Measurements from ENCODE around the gene PSMC3IP.
"Not testable (repeated sequence)": the region's sequence is repeated elsewhere in the genome, so short reads cannot be mapped to it uniquely, and the experiment has no call there.

PSMC3IP gene

DNA sequence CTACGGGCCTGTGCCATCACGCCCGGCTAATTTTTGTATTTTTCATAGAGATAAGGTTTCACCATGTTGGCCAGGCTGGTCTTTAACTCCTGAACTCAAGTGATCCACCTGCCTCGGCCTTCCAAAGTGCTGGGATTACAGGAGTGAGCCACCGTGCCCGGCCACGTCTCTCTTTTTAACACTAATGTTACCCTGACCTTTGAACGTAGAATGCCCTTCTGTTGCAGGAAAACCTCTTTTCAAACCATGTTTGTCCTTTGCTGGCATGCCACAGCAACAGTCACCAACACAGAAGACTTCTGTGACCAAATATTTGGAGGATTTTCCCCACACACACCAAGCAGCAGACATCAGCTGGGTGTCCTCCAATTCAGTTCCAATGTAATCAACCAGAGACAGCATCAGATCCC, 32.6 kb downstream of the PSMC3IP start:
- Histone ChIP-seq H2BK12ac (ENCODE audit: low read length in 2 of 2) (no peak overlapping the region), H3K9me3 (ENCODE audit: control insufficient read depth, low read length) (no peaks in the 10 kb centered on the region), H3K4me3 (ENCODE audit: insufficient read depth in 1 of 2, low read depth in 1 of 2, low read length in 2 of 2) (no peak overlapping the region), H3K14ac (ENCODE audit: low read length in 2 of 2) (no peak overlapping the region), H3K27me3 (ENCODE audit: control insufficient read depth in 1 of 2, insufficient read depth in 1 of 2, low read length in 2 of 2) (peaks cover 0 to 5% of the 10 kb centered on the region in 2 experiments), H3K23ac (ENCODE audit: low read length in 2 of 2) (no peak overlapping the region), H3K4me1 (ENCODE audit: control insufficient read depth, insufficient read depth, low read depth, low read length) (peaks cover 12% of the 10 kb centered on the region), H2BK5ac (ENCODE audit: low read depth, low read length, poor library complexity, severe bottlenecking) (no peak overlapping the region), H2AK5ac (ENCODE audit: low read length, severe bottlenecking) (no peak overlapping the region), H3K79me1 (replicated peaks; ENCODE audit: low read length, poor library complexity, severe bottlenecking) (peaks cover 15% of the 10 kb centered on the region), H2AFZ (ENCODE audit: low read depth, low read length) (no peak overlapping the region), H3K27ac (ENCODE audit: low read length, poor library complexity, severe bottlenecking) (no peak overlapping the region), H3K18ac (ENCODE audit: low read depth in 1 of 2, low read length in 2 of 2) (no peak overlapping the region), H3K36me3 (ENCODE audit: control insufficient read depth in 1 of 2, insufficient read depth in 2 of 2, low read depth in 1 of 2, low read length in 2 of 2) (peaks cover 44 to 51% of the 10 kb centered on the region in 2 experiments), H2BK120ac (ENCODE audit: low read depth, low read length) (no peak overlapping the region), H2BK15ac (ENCODE audit: low read depth, poor library complexity, severe bottlenecking) (no peak overlapping the region), H3K4me2 (ENCODE audit: low read length, poor library complexity, severe bottlenecking) (no peak overlapping the region), H3K4ac (ENCODE audit: low read depth in 1 of 2, low read length in 2 of 2) (no peak overlapping the region), H4K8ac (ENCODE audit: low read length) (no peak overlapping the region), H4K91ac (ENCODE audit: low read length) (no peak overlapping the region), H3K9ac (ENCODE audit: low read length) (no peak overlapping the region)
- 79% methylated on average over 8 of the region's 8 CpGs for WGBS
- DNase-seq, result no peak

DNA sequence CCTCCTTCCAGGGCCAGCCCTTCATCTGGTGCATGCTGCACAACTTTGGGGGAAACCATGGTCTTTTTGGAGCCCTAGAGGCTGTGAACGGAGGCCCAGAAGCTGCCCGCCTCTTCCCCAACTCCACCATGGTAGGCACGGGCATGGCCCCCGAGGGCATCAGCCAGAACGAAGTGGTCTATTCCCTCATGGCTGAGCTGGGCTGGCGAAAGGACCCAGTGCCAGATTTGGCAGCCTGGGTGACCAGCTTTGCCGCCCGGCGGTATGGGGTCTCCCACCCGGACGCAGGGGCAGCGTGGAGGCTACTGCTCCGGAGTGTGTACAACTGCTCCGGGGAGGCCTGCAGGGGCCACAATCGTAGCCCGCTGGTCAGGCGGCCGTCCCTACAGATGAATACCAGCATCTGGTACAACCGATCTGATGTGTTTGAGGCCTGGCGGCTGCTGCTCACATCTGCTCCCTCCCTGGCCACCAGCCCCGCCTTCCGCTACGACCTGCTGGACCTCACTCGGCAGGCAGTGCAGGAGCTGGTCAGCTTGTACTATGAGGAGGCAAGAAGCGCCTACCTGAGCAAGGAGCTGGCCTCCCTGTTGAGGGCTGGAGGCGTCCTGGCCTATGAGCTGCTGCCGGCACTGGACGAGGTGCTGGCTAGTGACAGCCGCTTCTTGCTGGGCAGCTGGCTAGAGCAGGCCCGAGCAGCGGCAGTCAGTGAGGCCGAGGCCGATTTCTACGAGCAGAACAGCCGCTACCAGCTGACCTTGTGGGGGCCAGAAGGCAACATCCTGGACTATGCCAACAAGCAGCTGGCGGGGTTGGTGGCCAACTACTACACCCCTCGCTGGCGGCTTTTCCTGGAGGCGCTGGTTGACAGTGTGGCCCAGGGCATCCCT, 34.1 kb downstream of the PSMC3IP start:
- no peak overlapping the region for H3K4me2 ChIP-seq (ENCODE audit: low read length, poor library complexity, severe bottlenecking)
- no peak overlapping the region for H2AFZ ChIP-seq (ENCODE audit: low read depth, low read length)
- peaks cover 17% of the 10 kb centered on the region for H3K79me1 ChIP-seq (replicated peaks; ENCODE audit: low read length, poor library complexity, severe bottlenecking)

GRCh38 chr17:42541041-42541833, 36.3 kb downstream of the PSMC3IP start:
- Histone ChIP-seq H3K4me1 (ENCODE audit: control insufficient read depth, insufficient read depth, low read depth, low read length) (peaks cover 14% of the 10 kb centered on the region), H3K14ac (ENCODE audit: low read length in 2 of 2) (no peak overlapping the region), H2BK120ac (ENCODE audit: low read depth, low read length) (no peak overlapping the region), H3K27ac (ENCODE audit: low read length, poor library complexity, severe bottlenecking) (no peak overlapping the region), H3K4ac (ENCODE audit: low read depth in 1 of 2, low read length in 2 of 2) (no peak overlapping the region), H4K8ac (ENCODE audit: low read length) (no peak overlapping the region), H2BK15ac (ENCODE audit: low read depth, poor library complexity, severe bottlenecking) (no peak overlapping the region), H3K4me3 (ENCODE audit: insufficient read depth in 1 of 2, low read depth in 1 of 2, low read length in 2 of 2) (no peak overlapping the region), H2BK12ac (ENCODE audit: low read length in 2 of 2) (no peak overlapping the region), H2BK5ac (ENCODE audit: low read depth, low read length, poor library complexity, severe bottlenecking) (no peak overlapping the region), H4K91ac (ENCODE audit: low read length) (no peak overlapping the region), H3K18ac (ENCODE audit: low read depth in 1 of 2, low read length in 2 of 2) (no peak overlapping the region), H2AFZ (ENCODE audit: low read depth, low read length) (no peak overlapping the region), H3K36me3 (ENCODE audit: control insufficient read depth in 1 of 2, insufficient read depth in 2 of 2, low read depth in 1 of 2, low read length in 2 of 2) (peaks cover 64 to 66% of the 10 kb centered on the region in 2 experiments), H3K4me2 (ENCODE audit: low read length, poor library complexity, severe bottlenecking) (no peak overlapping the region), H3K9ac (ENCODE audit: low read length) (no peak overlapping the region), H3K79me1 (replicated peaks; ENCODE audit: low read length, poor library complexity, severe bottlenecking) (peaks cover 21% of the 10 kb centered on the region), H3K27me3 (ENCODE audit: control insufficient read depth in 1 of 2, insufficient read depth in 1 of 2, low read length in 2 of 2) (no peaks in the 10 kb centered on the region), H3K23ac (ENCODE audit: low read length in 2 of 2) (no peak overlapping the region), H2AK5ac (ENCODE audit: low read length, severe bottlenecking) (no peak overlapping the region), H3K9me3 (ENCODE audit: control insufficient read depth, low read length) (no peaks in the 10 kb centered on the region)
- no peak for DNase-seq
- WGBS, result 81% methylated on average over 15 of the region's 17 CpGs

More for the DNA sequence above, 34.1 kb downstream of the PSMC3IP start:
- Histone ChIP-seq H3K9ac (ENCODE audit: low read length) (no peak overlapping the region), H2BK15ac (ENCODE audit: low read depth, poor library complexity, severe bottlenecking) (no peak overlapping the region), H3K36me3 (ENCODE audit: control insufficient read depth in 1 of 2, insufficient read depth in 2 of 2, low read depth in 1 of 2, low read length in 2 of 2) (peaks cover 57 to 66% of the 10 kb centered on the region in 2 experiments), H3K18ac (ENCODE audit: low read depth in 1 of 2, low read length in 2 of 2) (no peak overlapping the region), H3K4ac (ENCODE audit: low read depth in 1 of 2, low read length in 2 of 2) (peak overlapping the region in 1 of 2 experiments; percentile 31), H3K9me3 (ENCODE audit: control insufficient read depth, low read length) (no peaks in the 10 kb centered on the region), H3K4me3 (ENCODE audit: insufficient read depth in 1 of 2, low read depth in 1 of 2, low read length in 2 of 2) (no peak overlapping the region), H2AK5ac (ENCODE audit: low read length, severe bottlenecking) (no peak overlapping the region), H3K27me3 (ENCODE audit: control insufficient read depth in 1 of 2, insufficient read depth in 1 of 2, low read length in 2 of 2) (peaks cover 0 to 5% of the 10 kb centered on the region in 2 experiments), H3K14ac (ENCODE audit: low read length in 2 of 2) (no peak overlapping the region), H3K27ac (ENCODE audit: low read length, poor library complexity, severe bottlenecking) (no peak overlapping the region), H2BK12ac (ENCODE audit: low read length in 2 of 2) (no peak overlapping the region), H4K91ac (ENCODE audit: low read length) (peak overlapping the region; percentile 53), H3K4me1 (ENCODE audit: control insufficient read depth, insufficient read depth, low read depth, low read length) (peaks cover 11% of the 10 kb centered on the region), H4K8ac (ENCODE audit: low read length) (peak overlapping the region; percentile 25), H3K23ac (ENCODE audit: low read length in 2 of 2) (no peak overlapping the region), H2BK120ac (ENCODE audit: low read depth, low read length) (no peak overlapping the region), H2BK5ac (ENCODE audit: low read depth, low read length, poor library complexity, severe bottlenecking) (no peak overlapping the region)
- WGBS, result 97% methylated on average over 38 of the region's 39 CpGs
- no peak for DNase-seq

- H3K27ac ChIP-seq (ENCODE audit: low read length, poor library complexity, severe bottlenecking); DNase-seq; H3K9ac ChIP-seq (ENCODE audit: low read length); H3K27me3 ChIP-seq (ENCODE audit: control insufficient read depth in 1 of 2, insufficient read depth in 1 of 2, low read length in 2 of 2); H4K91ac ChIP-seq (ENCODE audit: low read length); H2BK12ac ChIP-seq (ENCODE audit: low read length in 2 of 2); H3K14ac ChIP-seq (ENCODE audit: low read length in 2 of 2); H2BK15ac ChIP-seq (ENCODE audit: low read depth, poor library complexity, severe bottlenecking); H3K4me2 ChIP-seq (ENCODE audit: low read length, poor library complexity, severe bottlenecking); H2BK120ac ChIP-seq (ENCODE audit: low read depth, low read length); H2AFZ ChIP-seq (ENCODE audit: low read depth, low read length); H3K18ac ChIP-seq (ENCODE audit: low read depth in 1 of 2, low read length in 2 of 2); H3K4me3 ChIP-seq (ENCODE audit: insufficient read depth in 1 of 2, low read depth in 1 of 2, low read length in 2 of 2); H3K23ac ChIP-seq (ENCODE audit: low read length in 2 of 2); H2BK5ac ChIP-seq (ENCODE audit: low read depth, low read length, poor library complexity, severe bottlenecking); H4K8ac ChIP-seq (ENCODE audit: low read length); H3K9me3 ChIP-seq (ENCODE audit: control insufficient read depth, low read length); H2AK5ac ChIP-seq (ENCODE audit: low read length, severe bottlenecking); H3K4ac ChIP-seq (ENCODE audit: low read depth in 1 of 2, low read length in 2 of 2): not testable (repeated sequence)
- WGBS, result 95% methylated on average over 4 of the region's 4 CpGs
- peaks cover 21% of the 10 kb centered on the region for H3K79me1 ChIP-seq (replicated peaks; ENCODE audit: low read length, poor library complexity, severe bottlenecking)
- H3K4me1 ChIP-seq (ENCODE audit: control insufficient read depth, insufficient read depth, low read depth, low read length), result peaks cover 16% of the 10 kb centered on the region
- H3K36me3 ChIP-seq (ENCODE audit: control insufficient read depth in 1 of 2, insufficient read depth in 2 of 2, low read depth in 1 of 2, low read length in 2 of 2), result peaks cover 64 to 66% of the 10 kb centered on the region in 2 experiments
Measured at GRCh38 chr17:42540558-42540957, 37.0 kb downstream of the PSMC3IP start.
